HG03378 (cell line): ENCODE results near the gene STRA6.

ENCODE experiments used
- ATAC-seq: cut with Tn5 transposase; IDR thresholded peaks from one replicate; pipeline ENCODE4 v1.9.1; 2021; ENCODE audit warnings: mild to moderate bottlenecking, moderate library complexity; ENCODE audit not compliant: unreplicated experiment

The STRA6 gene

GRCh38 chr15:74227968-74228722, 25.6 kb upstream of the STRA6 start:
- ATAC-seq, result no peak

GRCh38 chr15:74226761-74227540, 24.4 kb upstream of the STRA6 start:
- no peak for ATAC-seq

- ATAC-seq, result no peak
Observed at GRCh38 chr15:74225928-74226327, 23.3 kb upstream of the STRA6 start.

GRCh38 chr15:74222240-74223119, 19.9 kb upstream of the STRA6 start:
- no peak for ATAC-seq

- ATAC-seq, result no peak
Observed at GRCh38 chr15:74221399-74222239, 19.0 kb upstream of the STRA6 start.

GRCh38 chr15:74220475-74221248, 18.1 kb upstream of the STRA6 start:
- no peak for ATAC-seq

- ATAC-seq, result no peak
Observed at GRCh38 chr15:74217907-74218885, 15.6 kb upstream of the STRA6 start.

- no peak for ATAC-seq
Observed at GRCh38 chr15:74216949-74217348, 14.4 kb upstream of the STRA6 start.

- ATAC-seq, result no peak
Observed at GRCh38 chr15:74215958-74216357, 13.4 kb upstream of the STRA6 start.

GRCh38 chr15:74214324-74215021, 11.9 kb upstream of the STRA6 start:
- ATAC-seq, result no peak

GRCh38 chr15:74213858-74214284, 11.3 kb upstream of the STRA6 start:
- no peak for ATAC-seq

GRCh38 chr15:74212494-74212893, 9.9 kb upstream of the STRA6 start:
- no peak for ATAC-seq

- ATAC-seq, result no peak
Observed at GRCh38 chr15:74211656-74212055, 9.1 kb upstream of the STRA6 start.

- no peak for ATAC-seq
Observed at GRCh38 chr15:74210729-74211128, 8.1 kb upstream of the STRA6 start.

GRCh38 chr15:74209997-74210671, 7.5 kb upstream of the STRA6 start:
- no peak for ATAC-seq

GRCh38 chr15:74209560-74209958, 7.0 kb upstream of the STRA6 start:
- no peak for ATAC-seq

GRCh38 chr15:74208901-74209559, 6.4 kb upstream of the STRA6 start:
- no peak for ATAC-seq
